HepG2 (cell line): ENCODE data around the gene PAIP1. TPM values are rescaled to one million over a fixed set of nuclear protein-coding genes. Genes with fewer than 3 reads are reported as not detected.

Experiments
- ARNTL ChIP-seq: sonication (generic); formaldehyde crosslinking; IDR thresholded peaks from 2 replicates; pipeline ENCODE4 v1.4.0; 2020; ENCODE audit warnings: mild to moderate bottlenecking, missing genetic modification reagents
- ASH2L ChIP-seq: fragments of 300-600, 200-600 bp; sonication (generic); IDR thresholded peaks from 2 replicates; pipeline ENCODE4 v1.7.0; 2017; ENCODE audit warnings: low read depth, mild to moderate bottlenecking, moderate library complexity, mixed read lengths, low read length; ENCODE audit not compliant: insufficient read length
- ATAD3A ChIP-seq: sonication (generic); formaldehyde crosslinking; IDR thresholded peaks from 2 replicates; pipeline ENCODE4 v1.4.0; 2020; ENCODE audit warnings: missing genetic modification reagents
- GFI1 ChIP-seq: sonication (generic); formaldehyde crosslinking; IDR thresholded peaks from 2 replicates; pipeline ENCODE4 v1.5.0; 2020; ENCODE audit warnings: missing genetic modification reagents, mild to moderate bottlenecking, borderline replicate concordance
- MED1 ChIP-seq: sonication (generic); formaldehyde crosslinking; IDR thresholded peaks from 2 replicates; pipeline ENCODE4 v1.4.0; 2020; ENCODE audit warnings: missing genetic modification reagents
- MLLT10 ChIP-seq: sonication (generic); formaldehyde crosslinking; IDR thresholded peaks from 2 replicates; pipeline ENCODE4 v1.4.0; 2020; ENCODE audit warnings: missing genetic modification reagents
- MTA3 ChIP-seq: sonication (generic); formaldehyde crosslinking; IDR thresholded peaks from 2 replicates; pipeline ENCODE4 v1.4.0; 2020; ENCODE audit warnings: missing genetic modification reagents
- NAIF1 ChIP-seq: sonication (generic); formaldehyde crosslinking; IDR thresholded peaks from 2 replicates; pipeline ENCODE4 v1.5.0; 2020; ENCODE audit warnings: mild to moderate bottlenecking, missing genetic modification reagents, borderline replicate concordance
- PAF1 ChIP-seq: IDR thresholded peaks from 2 replicates; pipeline ENCODE4 v1.6.1; 2016; ENCODE audit warnings: missing genetic modification reagents, missing compliant biosample characterization
- PRPF4 ChIP-seq: fragments of 200-400 bp; formaldehyde crosslinking; IDR thresholded peaks from 2 replicates; pipeline ENCODE4 v1.6.1; 2016; ENCODE audit warnings: low read length, low read depth; ENCODE audit not compliant: poor library complexity, severe bottlenecking
- ZBED4 ChIP-seq: sonication (generic); formaldehyde crosslinking; IDR thresholded peaks from 2 replicates; pipeline ENCODE4 v1.4.0; 2020; ENCODE audit warnings: missing genetic modification reagents, borderline replicate concordance
- ZBTB42 ChIP-seq: sonication (generic); formaldehyde crosslinking; IDR thresholded peaks from 2 replicates; pipeline ENCODE4 v1.5.0; 2020; ENCODE audit warnings: mild to moderate bottlenecking, missing genetic modification reagents
- ZBTB7B ChIP-seq: sonication (generic); formaldehyde crosslinking; IDR thresholded peaks from 2 replicates; pipeline ENCODE4 v1.4.0; 2020; ENCODE audit warnings: missing genetic modification reagents
- ZNF160 ChIP-seq: sonication (generic); formaldehyde crosslinking; IDR thresholded peaks from 2 replicates; pipeline ENCODE4 v1.8.0; 2022; ENCODE audit warnings: mild to moderate bottlenecking, inconsistent platforms, missing genetic modification reagents
- ZNF484 ChIP-seq: sonication (generic); formaldehyde crosslinking; IDR thresholded peaks from 2 replicates; pipeline ENCODE4 v1.5.1; 2020; ENCODE audit warnings: mild to moderate bottlenecking, low read depth, missing genetic modification reagents, borderline replicate concordance
- ZNF547 ChIP-seq: sonication (generic); formaldehyde crosslinking; IDR thresholded peaks from 2 replicates; pipeline ENCODE4 v1.5.1; 2020; ENCODE audit warnings: mild to moderate bottlenecking, missing genetic modification reagents
- ZNF557 ChIP-seq: sonication (generic); formaldehyde crosslinking; IDR thresholded peaks from 2 replicates; pipeline ENCODE4 v1.4.0; 2020; ENCODE audit warnings: missing genetic modification reagents
- ZNF558 ChIP-seq: sonication (generic); formaldehyde crosslinking; IDR thresholded peaks from 2 replicates; pipeline ENCODE4 v1.9.0; 2022; ENCODE audit warnings: mild to moderate bottlenecking, missing genetic modification reagents, borderline replicate concordance
- ZNF562 ChIP-seq: sonication (generic); formaldehyde crosslinking; IDR thresholded peaks from 2 replicates; pipeline ENCODE4 v1.8.0; 2022; ENCODE audit warnings: missing genetic modification reagents, borderline replicate concordance
- ZNF598 ChIP-seq: sonication (generic); formaldehyde crosslinking; IDR thresholded peaks from 2 replicates; pipeline ENCODE4 v1.5.1; 2020; ENCODE audit warnings: mild to moderate bottlenecking, missing genetic modification reagents, borderline replicate concordance
- ZNF605 ChIP-seq: sonication (generic); formaldehyde crosslinking; IDR thresholded peaks from 2 replicates; pipeline ENCODE4 v1.8.0; 2022; ENCODE audit warnings: mild to moderate bottlenecking, missing genetic modification reagents
- ZNF720 ChIP-seq: sonication (generic); formaldehyde crosslinking; IDR thresholded peaks from 2 replicates; pipeline ENCODE4 v1.4.0; 2020; ENCODE audit warnings: missing genetic modification reagents
- ZNF781 ChIP-seq: sonication (generic); formaldehyde crosslinking; IDR thresholded peaks from 2 replicates; pipeline ENCODE4 v1.5.1; 2020; ENCODE audit warnings: borderline replicate concordance, mild to moderate bottlenecking, missing genetic modification reagents; ENCODE audit errors: not compliant biosample characterization
- polyA plus RNA-seq, 8 experiments: library from polyadenylated mRNA; depleted of rRNA in 3 of 8; stranded (reverse) in 7 of 8; unstranded in 1 of 8; fragments of >200 nt; fragmentation: Illumina TruSeq in 4 of 8; extraction: Trizol in 4 of 8; gene quantifications; 2 replicates each; pipeline versions ENCODE4 v1.2.1 to v1.2.3, GENCODE V29; 2011 to 2016; ENCODE audit warnings: low read depth in 4 of 8, missing spikeins in 1 of 8, mixed read lengths in 1 of 8; ENCODE audit not compliant: insufficient read depth in 1 of 8
- total RNA-seq, 5 experiments: library from RNA; depleted of rRNA; stranded (reverse); fragments of >200 nt; fragmentation: Illumina TruSeq; extraction: Trizol; gene quantifications; 2 replicates each; pipeline ENCODE4 v1.2.3, GENCODE V29; 2016; ENCODE audit warnings: low read depth in 1 of 5
- TF ChIP-seq, protein P1 (sequence below): sonication (generic); formaldehyde crosslinking; IDR thresholded peaks from 2 replicates; pipeline ENCODE4 v1.5.0; 2020; ENCODE audit warnings: missing genetic modification reagents
- TF ChIP-seq, protein P2 (sequence below): sonication (generic); formaldehyde crosslinking; IDR thresholded peaks from 2 replicates; pipeline ENCODE4 v1.8.1; 2023; ENCODE audit warnings: mild to moderate bottlenecking, inconsistent platforms, moderate library complexity, missing genetic modification reagents, borderline replicate concordance

The PAIP1 gene
- total and polyA plus RNA-seq, 2 of the 13 experiments (the other 11 are each of a cell fraction or from before 2014, with no cell fraction given): 96.6 to 116 TPM

DNA sequence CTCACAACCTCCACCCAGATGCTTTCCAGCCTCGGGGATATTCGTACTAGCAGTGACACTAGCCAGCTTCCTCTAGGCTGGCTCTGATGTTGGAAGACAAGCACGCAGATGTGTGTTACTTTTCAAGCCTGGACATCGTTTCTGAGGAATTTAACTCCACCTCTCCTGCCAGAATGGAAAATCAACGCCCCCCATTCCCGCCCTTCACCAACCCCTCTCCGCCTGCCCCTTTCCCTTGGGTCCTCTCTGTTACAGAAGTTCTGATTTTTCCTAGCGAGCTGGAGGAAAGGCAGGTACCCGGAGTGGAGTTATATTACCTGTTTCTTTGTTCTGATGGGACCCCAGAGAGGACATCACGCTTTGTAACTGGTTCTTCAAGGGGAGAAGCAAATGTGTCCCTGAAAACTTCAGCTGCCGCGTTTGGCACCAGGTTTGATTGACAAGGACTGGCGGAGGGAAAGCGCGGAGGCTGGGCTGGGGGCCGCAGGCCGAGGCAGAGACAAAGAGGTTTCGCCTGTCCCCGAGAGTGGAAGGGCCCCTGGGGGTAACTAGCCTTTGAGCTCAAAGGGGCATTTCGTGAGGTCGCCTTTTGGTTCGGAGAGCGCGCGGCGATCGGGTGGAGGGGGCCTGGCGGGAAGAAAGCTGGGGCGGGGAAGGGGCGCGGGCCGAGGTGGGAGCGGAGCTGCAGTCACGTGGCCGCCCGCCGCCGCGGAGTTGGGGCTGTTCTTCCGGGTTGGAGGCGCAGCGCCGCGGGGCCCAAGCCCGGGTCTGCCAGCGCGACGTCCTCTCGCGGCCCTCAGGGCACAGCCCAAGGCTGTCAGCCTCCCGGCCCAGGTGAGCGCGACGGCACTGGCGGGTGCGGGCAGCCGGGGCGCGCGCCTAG, 45.8 kb upstream of the PAIP1 start, which contains the start of gene NNT (continued):
- TF ChIP-seq, protein P1, sequence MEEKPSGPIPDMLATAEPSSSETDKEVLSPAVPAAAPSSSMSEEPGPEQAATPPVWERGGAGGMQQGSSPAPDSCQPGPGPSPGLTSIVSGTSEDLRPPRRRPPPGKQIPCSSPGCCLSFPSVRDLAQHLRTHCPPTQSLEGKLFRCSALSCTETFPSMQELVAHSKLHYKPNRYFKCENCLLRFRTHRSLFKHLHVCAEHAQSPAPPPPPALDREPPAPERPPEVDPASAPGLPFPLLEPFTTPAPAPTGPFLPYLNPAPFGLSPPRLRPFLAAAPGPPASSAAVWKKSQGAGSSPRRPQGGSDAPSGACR (CRISPR knock-in tag): no peak
- TF ChIP-seq ZNF558 (CRISPR knock-in tag) (no peak; the same call in 1 of the 2 replicates), ZNF781 (CRISPR knock-in tag) (no peak), ZNF484 (CRISPR knock-in tag) (no peak), ZNF598 (CRISPR knock-in tag) (peak; percentile 47; the same call in 1 of the 2 replicates), PRPF4 (no peak), GFI1 (CRISPR knock-in tag) (no peak), MLLT10 (no peak), ZNF160 (CRISPR knock-in tag) (peak; percentile 81), MED1 (CRISPR knock-in tag) (peak; percentile 71; the same call in 1 of the 2 replicates), ZNF720 (CRISPR knock-in tag) (no peak), ARNTL (CRISPR knock-in tag) (peak; percentile 76), ZBED4 (CRISPR knock-in tag) (peak; percentile 64; the same call in 1 of the 2 replicates), ZNF605 (no peak), ZNF562 (CRISPR knock-in tag) (no peak), ZNF557 (CRISPR knock-in tag) (0 out of 2 replicates have a peak, but pooled peaks have one; percentile 33), ZNF547 (CRISPR knock-in tag) (no peak), PAF1 (no peak), NAIF1 (CRISPR knock-in tag) (0 out of 2 replicates have a peak, but pooled peaks have one; percentile 53), ATAD3A (no peak), ZBTB7B (CRISPR knock-in tag) (peak; percentile 66; the same call in 1 of the 2 replicates), MTA3 (CRISPR knock-in tag) (no peak), ASH2L (peak; percentile 89), ZBTB42 (CRISPR knock-in tag) (no peak)
- TF ChIP-seq, protein P2, sequence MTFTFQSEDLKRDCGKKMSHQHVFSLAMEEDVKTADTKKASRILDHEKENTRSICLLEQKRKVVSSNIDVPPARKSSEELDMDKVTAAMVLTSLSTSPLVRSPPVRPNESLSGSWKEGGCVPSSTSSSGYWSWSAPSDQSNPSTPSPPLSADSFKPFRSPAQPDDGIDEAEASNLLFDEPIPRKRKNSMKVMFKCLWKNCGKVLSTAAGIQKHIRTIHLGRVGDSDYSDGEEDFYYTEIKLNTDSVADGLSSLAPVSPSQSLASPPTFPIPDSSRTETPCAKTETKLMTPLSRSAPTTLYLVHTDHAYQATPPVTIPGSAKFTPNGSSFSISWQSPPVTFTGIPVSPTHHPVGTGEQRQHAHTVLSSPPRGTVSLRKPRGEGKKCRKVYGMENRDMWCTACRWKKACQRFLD (CRISPR knock-in tag): peak; percentile 37; the same call in 1 of the 2 replicates
